HepG2 (cell line): Measurements from ENCODE around the gene PRPSAP2. TPM values are rescaled to one million over a fixed set of nuclear protein-coding genes. Genes with fewer than 3 reads are reported as not detected.

ENCODE experiments used
- BRD4 ChIP-seq: sonication (generic); formaldehyde crosslinking; IDR thresholded peaks from 2 replicates; pipeline ENCODE4 v1.4.0; 2020; ENCODE audit warnings: missing genetic modification reagents
- CEBPG ChIP-seq: IDR thresholded peaks from 2 replicates; pipeline ENCODE4 v1.6.1; 2016
- ELF3 ChIP-seq: IDR thresholded peaks from 2 replicates; pipeline ENCODE4 v1.6.1; 2016; ENCODE audit warnings: missing genetic modification reagents, missing compliant biosample characterization
- FUBP1 ChIP-seq: sonication (generic); formaldehyde crosslinking; IDR thresholded peaks from 2 replicates; pipeline ENCODE4 v1.5.1; 2020; ENCODE audit warnings: missing genetic modification reagents, mild to moderate bottlenecking, borderline replicate concordance
- GLI4 ChIP-seq: sonication (generic); formaldehyde crosslinking; IDR thresholded peaks from 2 replicates; pipeline ENCODE4 v1.5.1; 2020; ENCODE audit warnings: missing genetic modification reagents, mild to moderate bottlenecking, moderate library complexity, borderline replicate concordance
- HNRNPLL ChIP-seq: fragments of 200-400 bp; formaldehyde crosslinking; IDR thresholded peaks from 2 replicates; pipeline ENCODE4 v1.6.1; 2017; ENCODE audit warnings: mild to moderate bottlenecking, low read depth, low read length; ENCODE audit not compliant: poor library complexity, severe bottlenecking
- KDM5B ChIP-seq: sonication (generic); formaldehyde crosslinking; IDR thresholded peaks from 2 replicates; pipeline ENCODE4 v1.4.0; 2020; ENCODE audit warnings: missing genetic modification reagents, mild to moderate bottlenecking, borderline replicate concordance
- MYC ChIP-seq: sonication (generic); formaldehyde crosslinking; IDR thresholded peaks from 2 replicates; pipeline ENCODE4 v1.9.0; 2021; ENCODE audit warnings: missing genetic modification reagents, borderline replicate concordance
- NFE2L1 ChIP-seq: sonication (generic); formaldehyde crosslinking; IDR thresholded peaks from 2 replicates; pipeline ENCODE4 v1.4.0; 2020; ENCODE audit warnings: missing genetic modification reagents, mild to moderate bottlenecking, borderline replicate concordance
- PHB2 ChIP-seq: fragments of 450-650 bp; IDR thresholded peaks from 2 replicates; pipeline ENCODE4 v1.6.1; 2018; ENCODE audit not compliant: partially characterized antibody
- PPARG ChIP-seq: conservative IDR thresholded peaks from 2 replicates; pipeline ENCODE4 v1.6.1; 2016; ENCODE audit warnings: missing biosample characterization, missing genetic modification reagents
- RBM22 ChIP-seq: fragments of 200-400 bp; formaldehyde crosslinking; optimal IDR thresholded peaks from 2 replicates; pipeline ENCODE3; 2017; ENCODE audit warnings: mild to moderate bottlenecking, low read length, moderate library complexity
- RBM39 ChIP-seq: fragments of 200-400 bp; formaldehyde crosslinking; IDR thresholded peaks from one replicate; pipeline ENCODE4 v1.6.1; 2018; ENCODE audit warnings: antibody characterized with exemption, mild to moderate bottlenecking, low read depth, low read length; ENCODE audit not compliant: poor library complexity, severe bottlenecking
- REPIN1 ChIP-seq: sonication (generic); formaldehyde crosslinking; IDR thresholded peaks from 2 replicates; pipeline ENCODE4 v1.8.0; 2022; ENCODE audit warnings: missing genetic modification reagents, low read depth, mild to moderate bottlenecking, borderline replicate concordance
- SKIL ChIP-seq: sonication (generic); formaldehyde crosslinking; IDR thresholded peaks from 2 replicates; pipeline ENCODE4 v1.8.0; 2022; ENCODE audit warnings: missing genetic modification reagents, mild to moderate bottlenecking, moderate library complexity, borderline replicate concordance
- SMAD3 ChIP-seq: sonication (generic); formaldehyde crosslinking; IDR thresholded peaks from 2 replicates; pipeline ENCODE4 v1.4.0; 2020; ENCODE audit warnings: missing genetic modification reagents
- SPEN ChIP-seq: sonication (generic); formaldehyde crosslinking; IDR thresholded peaks from 2 replicates; pipeline ENCODE4 v1.5.1; 2020; ENCODE audit warnings: low read depth, mild to moderate bottlenecking, missing genetic modification reagents
- SRSF1 ChIP-seq: fragments of 200-400 bp; formaldehyde crosslinking; optimal IDR thresholded peaks from 2 replicates; pipeline ENCODE3; 2017; ENCODE audit warnings: mild to moderate bottlenecking, low read depth, low read length, moderate library complexity
- TCF7 ChIP-seq: sonication (generic); IDR thresholded peaks from 2 replicates; pipeline ENCODE4 v1.6.1; 2016; ENCODE audit warnings: antibody characterized with exemption, low read depth
- THAP11 ChIP-seq: IDR thresholded peaks from 2 replicates; pipeline ENCODE4 v1.6.1; 2016; ENCODE audit warnings: missing biosample characterization, missing genetic modification reagents
- ZBTB25 ChIP-seq: IDR thresholded peaks from 2 replicates; pipeline ENCODE4 v1.6.1; 2018; ENCODE audit warnings: missing genetic modification reagents
- ZNF264 ChIP-seq: sonication (generic); formaldehyde crosslinking; IDR thresholded peaks from 2 replicates; pipeline ENCODE4 v1.4.0; 2020; ENCODE audit warnings: missing genetic modification reagents
- ZNF282 ChIP-seq: fragments of 450-650 bp; IDR thresholded peaks from 2 replicates; pipeline ENCODE4 v1.6.1; 2018; ENCODE audit not compliant: partially characterized antibody
- ZNF710 ChIP-seq: sonication (generic); formaldehyde crosslinking; IDR thresholded peaks from 2 replicates; pipeline ENCODE4 v1.5.0; 2020; ENCODE audit warnings: mild to moderate bottlenecking, missing genetic modification reagents, borderline replicate concordance
- ZSCAN31 ChIP-seq: sonication (generic); formaldehyde crosslinking; IDR thresholded peaks from 2 replicates; pipeline ENCODE4 v1.5.0; 2020; ENCODE audit warnings: low read depth, mild to moderate bottlenecking, missing genetic modification reagents
- polyA plus RNA-seq, 8 experiments: library from polyadenylated mRNA; depleted of rRNA in 3 of 8; stranded (reverse) in 7 of 8; unstranded in 1 of 8; fragments of >200 nt; fragmentation: Illumina TruSeq in 4 of 8; extraction: Trizol in 4 of 8; gene quantifications; 2 replicates each; pipeline versions ENCODE4 v1.2.1 to v1.2.3, GENCODE V29; 2011 to 2016; ENCODE audit warnings: low read depth in 4 of 8, missing spikeins in 1 of 8, mixed read lengths in 1 of 8; ENCODE audit not compliant: insufficient read depth in 1 of 8
- total RNA-seq, 5 experiments: library from RNA; depleted of rRNA; stranded (reverse); fragments of >200 nt; fragmentation: Illumina TruSeq; extraction: Trizol; gene quantifications; 2 replicates each; pipeline ENCODE4 v1.2.3, GENCODE V29; 2016; ENCODE audit warnings: low read depth in 1 of 5

The PRPSAP2 gene
- total and polyA plus RNA-seq, 2 of the 13 experiments (the other 11 are each of a cell fraction or from before 2014, with no cell fraction given): 34.0 to 58.9 TPM

GRCh38 chr17:18925187-18925586 lies 67.3 kb downstream of the PRPSAP2 start (continued):
- TF ChIP-seq HNRNPLL (no peak), SRSF1 (no peak), RBM39 (no peak), FUBP1 (CRISPR knock-in tag) (no peak), NFE2L1 (no peak), SKIL (CRISPR knock-in tag) (peak; percentile 23; the same call in 1 of the 2 replicates), GLI4 (CRISPR knock-in tag) (no peak), ELF3 (peak; percentile 88), THAP11 (CRISPR knock-in tag) (peak; percentile 66; the same call in 1 of the 2 replicates), SPEN (CRISPR knock-in tag) (no peak), CEBPG (CRISPR knock-in tag) (peak; percentile 91), ZNF710 (CRISPR knock-in tag) (no peak), REPIN1 (no peak), PHB2 (no peak), ZNF264 (CRISPR knock-in tag) (no peak), BRD4 (CRISPR knock-in tag) (no peak), ZBTB25 (CRISPR knock-in tag) (0 out of 2 replicates have a peak, but pooled peaks have one; percentile 32), ZSCAN31 (CRISPR knock-in tag) (no peak), PPARG (CRISPR knock-in tag) (0 out of 2 replicates have a peak, but pooled peaks have one; percentile 22), ZNF282 (no peak), TCF7 (peak; percentile 89), KDM5B (CRISPR knock-in tag) (no peak), SMAD3 (CRISPR knock-in tag) (0 out of 2 replicates have a peak, but pooled peaks have one; percentile 22), RBM22 (no peak), MYC (CRISPR knock-in tag) (no peak)
